GM18861 (cell line): ENCODE measurements around the gene SRP54.
A peak's percentile ranks its signal among the peaks of the same experiment; 100 is the strongest.
"Not testable (repeated sequence)": the region's sequence is repeated elsewhere in the genome, so short reads cannot be mapped to it uniquely, and the experiment has no call there.

Experiments used
- ATAC-seq: cut with Tn5 transposase; IDR thresholded peaks from one replicate; pipeline ENCODE4 v1.9.1; 2021; ENCODE audit not compliant: unreplicated experiment

Gene SRP54

DNA sequence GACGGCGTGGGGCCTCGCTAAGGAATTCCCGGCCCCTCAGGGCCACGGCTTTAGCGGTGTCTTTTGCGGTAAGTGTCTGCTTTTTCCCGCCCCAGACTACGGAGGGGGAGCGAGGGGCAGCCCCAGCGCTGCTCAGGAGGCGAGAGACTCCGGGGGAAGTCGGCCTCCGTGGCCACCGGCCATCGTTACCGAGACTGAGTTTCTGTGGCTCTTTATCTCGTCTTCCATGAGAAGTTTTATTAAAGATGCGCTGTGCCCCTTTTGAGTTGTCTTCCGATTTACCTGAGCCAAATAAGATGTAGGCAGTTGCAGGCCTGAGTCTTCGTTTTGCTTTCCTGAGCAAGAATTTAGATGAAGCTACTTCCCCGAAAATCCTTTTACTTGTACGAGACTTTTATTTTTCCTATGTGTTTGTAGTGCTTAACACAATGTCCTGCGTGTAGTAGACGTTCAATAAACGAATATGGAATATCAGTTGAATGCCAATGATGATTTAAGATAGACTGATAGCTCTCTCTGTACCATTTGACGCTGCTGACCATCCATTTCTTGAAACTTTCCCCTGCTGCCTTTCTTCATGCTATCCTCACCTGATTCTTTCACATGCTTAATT, 462 bp downstream of the SRP54 start:
- peak; percentile 7 for ATAC-seq

DNA sequence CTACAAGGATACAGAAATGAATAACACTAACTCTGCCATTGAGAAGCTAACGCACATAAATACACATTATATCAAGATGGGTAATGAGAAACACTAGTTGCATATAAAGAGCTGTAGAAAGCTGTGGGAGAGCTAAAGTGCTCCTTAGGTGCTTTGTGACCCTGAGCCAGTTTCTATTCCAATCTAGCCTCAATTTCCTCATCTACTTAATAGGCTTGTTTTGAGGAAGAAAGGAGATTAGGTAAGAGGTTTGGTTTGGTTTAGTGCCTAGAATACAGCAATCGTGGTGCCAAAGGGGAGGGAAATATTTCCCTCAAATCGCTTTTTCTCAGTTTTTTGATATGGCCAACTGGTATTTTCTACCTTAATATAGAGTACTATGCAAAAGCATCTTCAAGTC, 994 bp downstream of the SRP54 start:
- ATAC-seq, result no peak

DNA sequence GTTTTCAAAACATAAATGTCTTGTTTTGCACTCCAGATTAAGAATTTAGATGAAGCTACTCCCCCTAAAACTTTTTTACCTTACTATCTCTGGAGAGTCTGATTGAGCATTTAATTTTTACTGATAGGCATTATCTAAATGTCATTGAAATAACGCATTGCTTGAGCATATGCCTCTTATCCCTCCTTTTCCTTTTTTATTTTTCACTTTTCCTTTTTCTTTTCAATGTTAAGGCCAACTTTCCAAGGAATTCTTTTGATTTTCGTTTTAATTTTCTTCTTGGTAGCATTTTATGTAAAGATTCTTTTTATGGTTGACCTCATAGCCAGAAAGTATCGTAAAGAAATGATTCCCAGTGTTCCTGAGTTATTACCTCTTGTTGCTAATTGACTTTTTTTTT, 2.9 kb downstream of the SRP54 start:
- ATAC-seq, result no peak

DNA sequence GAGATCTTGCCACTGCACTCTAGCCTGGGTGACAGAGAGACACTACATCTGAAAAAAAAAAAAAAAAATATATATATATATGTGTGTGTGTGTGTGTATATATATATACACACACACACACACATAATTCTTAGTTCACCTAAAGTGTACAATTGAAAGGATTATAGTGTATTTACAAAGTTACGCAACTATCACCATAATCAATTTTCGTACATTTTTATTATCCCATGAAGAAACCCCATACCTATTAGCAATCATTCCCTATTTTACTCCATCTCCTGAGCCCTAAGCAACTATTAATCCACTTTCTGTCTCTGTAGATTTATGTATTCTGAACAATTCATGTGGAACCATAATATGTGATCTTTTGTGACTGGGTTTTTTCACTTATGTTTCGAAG, 4.4 kb downstream of the SRP54 start:
- no peak for ATAC-seq

DNA sequence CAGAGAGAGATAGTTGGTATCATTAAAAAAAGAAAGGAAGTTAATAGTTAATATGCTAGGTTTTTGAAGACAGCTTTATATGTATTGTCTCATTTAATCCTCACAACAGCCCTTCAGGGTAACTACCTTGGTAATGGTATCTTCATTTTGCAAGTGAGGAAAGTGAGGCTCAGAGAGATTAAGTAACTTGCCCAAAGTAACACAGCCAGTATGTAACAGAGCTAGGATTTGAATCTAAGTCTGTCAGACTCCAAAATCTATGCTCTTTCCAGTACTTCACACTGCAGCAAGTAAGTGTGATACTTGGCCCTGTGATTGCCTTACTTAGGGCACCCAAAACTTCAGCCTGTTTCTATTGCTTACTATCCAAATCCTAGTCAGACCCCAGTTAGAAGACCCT, 7.0 kb downstream of the SRP54 start:
- no peak for ATAC-seq

DNA sequence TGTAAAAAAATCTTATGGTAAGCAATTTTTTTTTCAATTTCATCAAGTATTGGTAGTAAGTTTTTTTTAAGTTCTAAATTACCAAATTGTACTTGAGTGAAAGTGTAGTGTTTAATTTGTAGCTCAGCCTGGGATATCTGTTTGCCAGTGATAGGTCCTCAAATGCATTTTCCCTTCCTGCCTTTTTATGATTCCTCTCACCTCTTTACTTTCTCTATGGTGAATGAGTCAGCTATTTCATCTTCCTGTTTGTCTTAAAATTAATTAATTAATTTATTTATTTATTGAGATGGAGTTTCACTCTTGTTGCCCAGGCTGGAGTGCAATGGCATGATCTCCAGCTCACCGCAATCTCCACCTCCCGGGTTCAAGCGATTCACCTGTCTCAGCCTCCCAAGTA, 10.6 kb downstream of the SRP54 start:
- ATAC-seq, result no peak

DNA sequence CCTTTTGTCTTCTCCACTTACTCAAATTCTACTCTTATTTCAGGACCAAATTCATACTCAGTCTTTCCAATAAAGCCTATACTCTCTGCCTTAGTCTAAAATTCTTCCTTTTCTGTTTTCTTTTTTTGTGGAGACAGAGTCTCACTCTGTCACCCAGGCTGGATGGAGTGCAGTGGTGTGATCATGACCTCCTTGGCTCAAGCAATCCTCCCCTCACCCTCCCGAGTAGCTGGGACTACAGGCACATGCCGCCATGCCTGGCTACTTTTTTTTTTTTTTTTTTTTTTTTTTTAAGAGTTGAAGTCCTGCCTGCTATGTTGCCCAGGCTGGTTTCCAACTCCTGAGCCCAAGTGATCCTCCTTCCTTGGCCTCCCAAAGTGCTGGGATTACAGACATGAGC, 11.9 kb downstream of the SRP54 start:
- no peak for ATAC-seq

DNA sequence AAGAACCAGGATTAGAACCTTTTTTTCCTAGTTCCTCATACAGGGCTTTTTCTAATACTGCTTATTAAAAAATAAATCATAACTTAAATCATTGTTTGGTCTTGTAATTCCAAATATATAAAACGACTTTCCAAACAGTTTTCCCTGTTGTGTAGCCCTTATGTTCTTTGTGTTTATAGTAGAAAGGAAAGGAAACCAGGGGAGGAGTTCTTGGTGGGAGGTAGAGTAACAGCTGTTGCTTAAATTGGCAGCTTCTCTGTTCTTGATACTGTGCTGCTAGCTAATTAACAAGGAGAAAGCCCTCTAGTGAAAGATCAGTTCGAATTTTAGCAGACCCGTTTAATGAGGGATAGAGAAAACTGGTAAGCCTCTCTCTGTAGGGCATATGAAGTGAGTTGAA, 15.0 kb downstream of the SRP54 start:
- ATAC-seq, result no peak

DNA sequence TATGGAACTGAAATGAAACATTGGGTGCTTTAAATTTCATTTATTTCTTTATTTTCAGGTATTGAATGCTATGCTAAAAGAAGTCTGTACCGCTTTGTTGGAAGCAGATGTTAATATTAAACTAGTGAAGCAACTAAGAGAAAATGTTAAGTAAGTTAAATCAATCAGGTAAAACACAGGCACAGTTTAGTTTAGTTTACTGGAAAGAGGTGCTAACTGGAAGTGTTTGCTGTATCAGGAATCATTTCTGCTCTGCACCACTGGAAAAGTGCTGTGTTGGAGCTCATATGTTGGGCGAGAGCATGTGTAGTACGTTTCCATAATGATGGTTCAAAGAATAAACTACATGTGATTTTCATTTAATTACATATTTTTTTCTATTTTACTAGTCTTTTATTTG, 16.7 kb downstream of the SRP54 start:
- ATAC-seq, result no peak

DNA sequence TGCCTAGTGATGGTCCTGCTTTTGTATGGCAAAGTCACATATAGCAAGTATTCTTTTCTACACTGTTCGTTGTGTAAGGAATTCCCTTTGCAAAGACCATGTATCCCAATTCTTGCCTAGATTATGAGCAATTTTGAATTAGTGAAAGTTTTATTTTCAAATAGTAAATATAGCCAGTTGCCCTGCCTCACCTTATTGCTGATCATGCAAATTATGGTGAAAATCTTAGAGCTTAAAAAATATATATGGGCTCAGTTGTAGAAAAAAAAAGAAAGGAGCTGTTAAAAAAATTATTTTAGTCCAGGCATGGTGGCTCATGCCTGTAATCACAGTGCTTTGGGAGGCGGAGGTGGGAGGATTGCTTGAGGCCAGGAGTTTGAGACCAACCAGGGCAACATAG, 18.8 kb downstream of the SRP54 start:
- no peak for ATAC-seq

DNA sequence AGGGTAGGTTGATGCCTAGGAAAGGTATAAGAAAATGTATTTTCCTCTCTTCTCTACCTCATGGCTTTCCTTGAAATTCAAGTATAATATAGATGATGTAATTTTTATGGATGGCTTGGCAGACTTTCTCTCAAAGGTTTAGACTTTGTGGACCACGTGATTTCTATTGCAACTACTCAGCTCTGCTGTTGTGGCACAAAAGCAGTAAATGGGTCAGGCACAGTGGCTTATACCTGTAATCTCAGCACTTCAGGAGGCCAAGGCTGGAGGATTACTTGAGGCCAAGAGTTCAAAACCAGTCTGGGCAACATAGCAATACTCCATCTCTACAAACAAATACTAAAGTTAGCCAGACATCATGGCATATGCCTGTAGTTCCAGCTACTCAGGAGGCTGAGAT, 22.0 kb downstream of the SRP54 start:
- ATAC-seq, result no peak

DNA sequence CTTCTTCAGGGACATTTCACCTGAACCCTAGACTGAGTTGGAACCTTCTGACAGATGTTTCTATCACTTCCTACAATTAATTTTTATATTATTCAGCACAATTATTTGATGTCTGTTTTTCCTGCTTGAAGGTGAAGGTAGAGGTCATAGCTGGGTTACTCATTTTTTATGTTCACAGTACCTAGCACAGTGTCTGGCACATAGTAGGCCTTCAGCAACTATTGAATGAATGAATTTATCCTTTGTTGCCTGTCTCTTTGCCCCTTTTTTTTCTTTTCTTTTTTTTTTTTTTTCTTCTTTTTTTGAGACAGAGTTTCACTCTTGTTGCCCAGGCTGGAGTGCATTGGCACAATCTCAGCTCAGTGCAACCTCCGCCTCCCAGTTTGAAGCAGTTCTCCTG, 33.8 kb downstream of the SRP54 start:
- no peak for ATAC-seq

DNA sequence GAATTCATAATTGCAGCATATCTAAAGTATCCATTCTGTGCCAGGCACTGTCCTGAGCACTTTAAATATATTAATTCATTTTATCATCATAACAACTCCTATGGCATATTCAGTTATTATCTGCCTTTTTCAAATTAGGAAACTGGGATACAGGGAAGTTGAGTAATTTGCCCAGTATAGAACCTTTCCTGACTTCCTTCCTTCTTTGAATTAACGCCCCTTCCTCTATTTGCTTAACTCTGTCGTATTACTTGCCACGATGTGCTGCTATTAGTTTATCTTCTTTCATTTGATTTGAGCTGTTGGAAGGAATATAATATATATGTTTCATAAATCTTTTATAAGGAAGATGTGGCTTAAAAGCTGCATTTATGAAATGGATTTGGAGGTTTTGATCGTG, 37.9 kb downstream of the SRP54 start:
- no peak for ATAC-seq

DNA sequence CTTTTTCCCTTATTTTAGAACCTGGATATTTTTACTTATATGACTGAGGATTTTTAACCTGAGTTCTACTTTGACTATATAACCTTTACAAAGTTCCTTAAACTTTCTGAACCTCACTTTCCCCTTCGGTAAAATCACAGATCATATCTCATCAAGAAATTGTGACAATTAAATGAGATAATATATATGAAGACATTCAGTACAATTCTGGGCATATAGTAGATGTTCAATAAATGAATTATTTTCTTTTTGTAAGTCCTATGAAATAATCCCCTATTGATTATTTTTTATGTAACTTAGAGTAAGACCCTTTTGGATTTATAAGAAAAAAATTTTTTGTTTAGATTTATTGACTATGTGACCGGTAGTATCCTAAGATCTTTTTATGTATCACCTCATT, 45.6 kb downstream of the SRP54 start:
- ATAC-seq, result no peak

DNA sequence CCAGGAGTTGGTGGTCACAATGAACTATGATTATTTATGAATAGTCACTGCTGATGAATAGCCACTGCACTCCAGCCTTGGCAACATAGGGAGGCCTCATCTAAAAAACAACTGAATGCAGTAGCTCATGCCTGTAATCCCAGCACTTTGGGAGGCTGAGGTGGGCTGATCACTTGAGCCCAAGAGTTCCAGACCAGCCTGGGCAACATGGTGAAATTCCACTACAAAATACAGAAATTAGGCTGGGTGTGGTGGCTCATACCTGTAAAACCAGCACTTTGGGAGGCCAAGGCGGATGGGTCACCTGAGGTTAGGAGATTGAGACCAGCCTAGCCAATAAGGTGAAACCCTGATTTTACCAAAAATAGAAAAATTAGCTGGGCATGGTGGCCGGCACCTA, 49.8 kb downstream of the SRP54 start:
- no peak for ATAC-seq

DNA sequence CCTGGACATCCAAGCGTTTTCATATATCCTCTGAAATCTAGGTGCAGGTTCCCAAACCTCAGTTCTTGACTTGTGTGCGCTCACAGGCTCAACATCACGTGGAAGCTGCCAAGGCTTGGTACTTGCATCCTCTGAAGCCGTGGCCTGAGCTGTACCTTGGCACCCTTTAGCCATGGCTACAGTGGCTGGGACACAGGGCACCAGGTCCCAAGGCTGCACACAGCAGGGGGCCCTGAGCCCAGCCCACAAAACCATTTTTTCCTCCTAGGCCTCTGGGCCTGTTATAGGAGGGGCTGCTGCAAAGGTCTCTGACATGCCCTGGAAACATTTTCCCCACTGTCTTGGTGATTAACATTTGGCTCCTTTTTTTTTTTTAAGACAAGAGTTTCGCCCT, 51.6 kb downstream of the SRP54 start:
- no peak for ATAC-seq

DNA sequence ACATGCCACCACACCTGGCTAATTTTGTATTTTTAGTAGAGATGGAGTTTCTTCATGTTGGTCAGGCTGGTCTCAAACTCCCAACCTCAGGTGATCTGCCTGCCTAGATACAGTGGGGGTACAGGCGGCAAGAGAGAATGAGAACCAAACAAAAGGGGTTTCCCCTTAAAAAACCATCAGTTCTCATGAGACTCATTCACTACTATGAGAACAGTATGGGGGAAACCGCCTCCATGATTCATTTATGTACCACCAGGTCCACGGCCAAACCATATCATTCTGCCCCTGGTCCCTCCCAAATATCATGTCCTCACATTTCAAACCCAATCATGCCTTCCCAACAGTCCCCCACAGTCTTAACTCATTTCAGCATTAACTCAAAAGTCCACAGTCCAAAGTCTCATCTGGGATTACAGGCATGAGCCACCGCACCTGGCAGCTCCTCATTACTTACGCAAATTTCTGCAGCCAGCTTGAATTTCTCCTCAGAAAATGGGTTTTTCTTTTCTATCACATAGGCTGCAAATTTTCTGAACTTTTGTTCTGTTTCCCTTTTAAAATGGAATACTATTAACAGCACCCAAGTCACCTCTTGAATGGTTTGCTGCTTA, 52.3 kb downstream of the SRP54 start:
- ATAC-seq, result not testable (repeated sequence)

DNA sequence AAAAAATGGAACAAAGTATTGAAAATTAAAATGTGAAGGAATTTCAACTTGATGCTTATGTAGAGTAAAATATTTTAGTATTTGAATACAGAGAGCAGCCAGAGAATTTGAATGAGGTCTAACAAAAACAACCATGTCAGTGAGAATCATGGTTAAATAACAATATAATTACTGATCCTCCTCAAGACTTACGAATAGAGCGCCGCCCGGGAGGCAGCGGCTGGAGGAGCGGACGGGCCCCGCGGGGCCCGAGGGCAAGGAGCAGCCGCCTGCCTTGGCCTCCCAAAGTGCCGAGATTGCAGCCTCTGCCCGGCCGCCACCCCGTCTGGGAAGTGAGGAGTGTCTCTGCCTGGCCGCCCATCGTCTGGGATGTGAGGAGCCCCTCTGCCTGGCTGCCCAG, 55.5 kb downstream of the SRP54 start:
- not testable (repeated sequence) for ATAC-seq

DNA sequence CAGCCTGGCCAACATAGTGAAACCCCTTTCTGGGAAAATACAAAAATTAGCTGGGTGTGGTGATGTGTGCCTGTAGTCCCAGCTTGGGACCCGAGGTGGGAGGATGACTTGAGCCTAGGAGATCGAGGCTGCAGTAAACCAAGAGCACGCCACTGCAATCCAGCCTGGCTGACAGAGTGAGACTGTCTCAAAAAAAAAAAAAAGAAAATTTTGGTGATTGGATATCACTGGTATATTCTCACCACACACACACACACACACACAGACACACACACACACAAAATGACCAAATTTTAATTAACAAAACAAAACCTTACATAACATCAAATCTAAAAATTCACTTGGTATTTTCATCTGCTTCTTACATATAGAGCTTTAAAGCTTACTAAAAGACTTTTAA, 59.8 kb downstream of the SRP54 start:
- ATAC-seq, result no peak

DNA sequence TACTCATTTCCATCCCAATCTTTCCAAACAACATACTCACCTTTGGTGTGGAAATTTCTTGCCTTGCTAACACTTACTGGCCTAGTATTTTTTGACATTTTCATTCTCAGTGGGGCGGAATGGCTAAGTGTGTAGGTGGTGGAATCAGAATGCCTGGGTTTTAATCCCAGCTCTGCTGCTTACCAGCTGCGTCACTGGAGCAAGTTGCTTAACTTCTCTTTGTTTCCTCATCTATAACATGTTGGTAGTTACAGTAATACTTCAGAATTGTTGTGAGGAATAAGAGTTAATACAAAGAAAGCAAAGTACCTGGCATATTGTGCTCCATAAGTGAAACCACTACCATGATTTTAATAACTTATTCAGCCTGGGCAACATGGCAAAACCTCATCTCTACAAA, 60.3 kb downstream of the SRP54 start:
- ATAC-seq, result no peak

DNA sequence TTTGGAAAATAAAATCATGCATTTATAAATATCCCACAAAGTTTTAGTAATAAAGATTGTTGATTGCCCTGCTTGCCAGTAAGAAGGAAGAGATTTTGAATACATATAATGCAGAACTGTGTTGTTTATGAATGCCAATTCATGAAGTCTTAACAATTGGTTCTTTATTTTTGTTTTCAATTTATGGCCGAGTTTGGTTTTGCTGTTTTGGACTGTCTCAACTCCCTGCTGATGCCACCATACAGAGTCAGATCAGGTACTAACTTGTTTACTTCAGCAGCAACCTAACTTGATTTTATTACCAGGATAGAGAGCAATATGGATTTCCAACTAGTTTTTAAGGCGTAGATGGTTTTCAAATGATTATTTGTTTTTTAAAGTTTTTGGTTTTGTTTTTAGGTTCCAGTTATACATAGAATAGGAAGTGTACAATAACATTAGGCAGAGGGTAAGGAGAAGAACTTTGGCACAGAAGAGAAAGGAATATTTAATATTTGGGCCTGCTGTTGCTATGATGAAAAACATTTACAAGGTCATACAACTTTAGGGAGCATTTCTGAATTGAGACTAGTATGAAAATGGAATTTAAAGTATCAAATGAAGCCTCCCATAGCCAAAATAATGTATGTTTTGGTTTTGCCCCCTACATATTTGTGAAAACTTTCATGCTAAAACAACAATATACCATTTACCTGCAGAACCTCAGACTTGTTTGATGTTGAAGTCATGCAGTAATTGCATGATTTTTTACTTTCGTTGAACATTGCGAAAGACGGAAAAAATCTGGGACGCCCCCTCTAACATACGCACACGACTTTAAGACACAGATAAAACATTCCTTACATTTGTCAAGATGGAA, 62.4 kb downstream of the SRP54 start:
- no peak for ATAC-seq

DNA sequence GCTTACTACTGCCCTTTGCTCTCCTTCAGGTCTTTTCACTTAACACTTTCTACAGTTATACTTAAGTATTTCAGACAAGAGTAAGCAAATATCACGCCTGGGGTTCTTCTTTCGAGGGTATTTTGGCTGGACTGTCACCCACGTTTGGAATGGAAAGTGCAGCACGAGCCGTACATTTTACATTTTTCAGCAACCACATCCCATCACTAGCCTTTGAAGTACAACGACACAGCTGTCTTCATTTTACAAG, 62.9 kb downstream of the SRP54 start:
- ATAC-seq, result no peak
